Inflammatory macrophage treated with lipopolysaccharide for 4 hours (primary cell): Measurements from ENCODE around the gene CXCL3.
"Not testable (repeated sequence)": the region's sequence is repeated elsewhere in the genome, so short reads cannot be mapped to it uniquely, and the experiment has no call there.

Source experiments
- DNase-seq: peaks from one replicate; pipeline ENCODE4 v3.0.0-alpha.2; 2020

Gene CXCL3

GRCh38 chr4:74038425-74039314, at the start of gene CXCL3:
TSS of gene CXCL3 (minus strand) at chr4:74038689. CDS start at chr4:74038611, 78 bp downstream.
- DNase-seq: peak; percentile 78

- no peak for DNase-seq
Measured at GRCh38 chr4:74087481-74087880, 49.0 kb upstream of the CXCL3 start.

GRCh38 chr4:74085669-74086068, 47.2 kb upstream of the CXCL3 start:
- DNase-seq: no peak

GRCh38 chr4:74084984-74085383, 46.5 kb upstream of the CXCL3 start:
- DNase-seq: peak; percentile 48

GRCh38 chr4:74083546-74083945, 45.1 kb upstream of the CXCL3 start:
- DNase-seq: peak; percentile 81

GRCh38 chr4:74081035-74081434, 42.5 kb upstream of the CXCL3 start:
- DNase-seq: peak; percentile 67

- DNase-seq: not testable (repeated sequence)
Measured at GRCh38 chr4:74080351-74080750, 41.9 kb upstream of the CXCL3 start.

- DNase-seq: peak; percentile 92
Measured at GRCh38 chr4:74079024-74079423, 40.5 kb upstream of the CXCL3 start.

GRCh38 chr4:74073358-74073757, 34.9 kb upstream of the CXCL3 start:
- DNase-seq: no peak

GRCh38 chr4:74072739-74073138, 34.2 kb upstream of the CXCL3 start:
- DNase-seq: no peak

GRCh38 chr4:74067586-74067985, 29.1 kb upstream of the CXCL3 start:
- no peak for DNase-seq

- no peak for DNase-seq
Measured at GRCh38 chr4:74066232-74066631, 27.7 kb upstream of the CXCL3 start.

GRCh38 chr4:74065115-74065642, 26.7 kb upstream of the CXCL3 start:
- DNase-seq: no peak

- DNase-seq: no peak
Measured at GRCh38 chr4:74063859-74064258, 25.4 kb upstream of the CXCL3 start.

- DNase-seq: no peak
Measured at GRCh38 chr4:74062953-74063352, 24.5 kb upstream of the CXCL3 start.

- no peak for DNase-seq
Measured at GRCh38 chr4:74061430-74061829, 22.9 kb upstream of the CXCL3 start.

- no peak for DNase-seq
Measured at GRCh38 chr4:74059161-74059829, 20.8 kb upstream of the CXCL3 start.

GRCh38 chr4:74058048-74058651, 19.7 kb upstream of the CXCL3 start:
- DNase-seq: no peak

- no peak for DNase-seq
Measured at GRCh38 chr4:74057588-74057987, 19.1 kb upstream of the CXCL3 start.

- DNase-seq: peak; percentile 78
Measured at GRCh38 chr4:74056858-74057562, 18.5 kb upstream of the CXCL3 start.

GRCh38 chr4:74056114-74056857, 17.8 kb upstream of the CXCL3 start:
- peak; percentile 80 for DNase-seq

GRCh38 chr4:74055498-74055897, 17.0 kb upstream of the CXCL3 start:
- no peak for DNase-seq
